Omental fat pad (tissue), 4 donors: Measurements from ENCODE around the gene TMEM252. TPM values are rescaled to one million over a fixed set of nuclear protein-coding genes. Genes with fewer than 3 reads are reported as not detected.

ENCODE experiments used
- ATAC-seq: fragments of 150-250 bp; one replicate; pipeline ENCODE4 v1.9.1; 2016; ENCODE audit warnings: mild to moderate bottlenecking, moderate library complexity; ENCODE audit not compliant: low FRiP score
- DNase-seq: peaks from one replicate; pipeline ENCODE4 v3.0.0-alpha.2; 2019; ENCODE audit warnings: low spot score
- total RNA-seq, 4 donors: library from RNA; depleted of rRNA; stranded (reverse); fragments of >200 nt; gene quantifications; one replicate each; pipeline ENCODE4 v1.1.0, GENCODE V29; 2016
- TF ChIP-seq, protein P1 (sequence below), 3 donors: fragments of 450-650 bp; IDR thresholded peaks; one replicate each; pipeline ENCODE4 v1.5.1; 2016 to 2017; ENCODE audit warnings: antibody characterized with exemption in 3 of 3, mild to moderate bottlenecking in 3 of 3, moderate library complexity in 2 of 3

TMEM252 gene
- total RNA-seq, 4 donors from 2014 or later, result not detected

- ATAC-seq (no peak), DNase-seq (no peak)
- TF ChIP-seq, protein P1, sequence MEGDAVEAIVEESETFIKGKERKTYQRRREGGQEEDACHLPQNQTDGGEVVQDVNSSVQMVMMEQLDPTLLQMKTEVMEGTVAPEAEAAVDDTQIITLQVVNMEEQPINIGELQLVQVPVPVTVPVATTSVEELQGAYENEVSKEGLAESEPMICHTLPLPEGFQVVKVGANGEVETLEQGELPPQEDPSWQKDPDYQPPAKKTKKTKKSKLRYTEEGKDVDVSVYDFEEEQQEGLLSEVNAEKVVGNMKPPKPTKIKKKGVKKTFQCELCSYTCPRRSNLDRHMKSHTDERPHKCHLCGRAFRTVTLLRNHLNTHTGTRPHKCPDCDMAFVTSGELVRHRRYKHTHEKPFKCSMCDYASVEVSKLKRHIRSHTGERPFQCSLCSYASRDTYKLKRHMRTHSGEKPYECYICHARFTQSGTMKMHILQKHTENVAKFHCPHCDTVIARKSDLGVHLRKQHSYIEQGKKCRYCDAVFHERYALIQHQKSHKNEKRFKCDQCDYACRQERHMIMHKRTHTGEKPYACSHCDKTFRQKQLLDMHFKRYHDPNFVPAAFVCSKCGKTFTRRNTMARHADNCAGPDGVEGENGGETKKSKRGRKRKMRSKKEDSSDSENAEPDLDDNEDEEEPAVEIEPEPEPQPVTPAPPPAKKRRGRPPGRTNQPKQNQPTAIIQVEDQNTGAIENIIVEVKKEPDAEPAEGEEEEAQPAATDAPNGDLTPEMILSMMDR (IDR thresholded peaks at IDR 0.05), result no peak
Observed at GRCh38 chr9:68552700-68553476, 12.2 kb upstream of the TMEM252 start.

GRCh38 chr9:68551191-68551590 lies 10.5 kb upstream of the TMEM252 start:
- TF ChIP-seq, protein P1 (IDR thresholded peaks at IDR 0.05), result no peak
- ATAC-seq, result peak; percentile 49
- no peak for DNase-seq

DNA sequence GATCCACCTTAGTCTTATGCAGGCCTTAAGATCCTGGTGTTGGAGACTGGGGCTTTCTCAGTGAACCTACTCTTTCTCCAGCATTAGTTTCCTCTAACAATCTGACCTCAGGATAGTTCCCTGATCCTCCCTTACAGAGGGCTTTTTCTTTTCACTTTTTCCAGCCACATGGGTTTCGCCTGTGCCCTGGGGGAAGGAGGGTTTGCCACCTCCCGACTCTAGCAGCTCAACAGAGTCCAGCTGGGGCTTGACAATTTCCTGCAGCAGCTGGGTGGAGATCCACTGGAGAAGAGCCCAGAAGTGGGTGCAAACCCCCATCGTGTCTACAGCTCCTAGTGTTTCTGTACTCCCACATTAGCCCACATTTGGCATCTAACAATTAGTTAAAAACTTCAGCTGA lies 7.6 kb upstream of the TMEM252 start:
- no peak for ATAC-seq
- no peak for DNase-seq
- TF ChIP-seq, protein P1 (IDR thresholded peaks at IDR 0.05), result no peak

GRCh38 chr9:68547417-68547816 lies 6.7 kb upstream of the TMEM252 start:
- DNase-seq (no peak), ATAC-seq (no peak)
- TF ChIP-seq, protein P1 (IDR thresholded peaks at IDR 0.05), result no peak

GRCh38 chr9:68546596-68547390 lies 6.1 kb upstream of the TMEM252 start:
- ATAC-seq (no peak), DNase-seq (no peak)
- TF ChIP-seq, protein P1 (IDR thresholded peaks at IDR 0.05), result no peak

- TF ChIP-seq, protein P1 (IDR thresholded peaks at IDR 0.05), result no peak
- ATAC-seq (no peak), DNase-seq (no peak)
Observed at GRCh38 chr9:68545033-68545705, 4.5 kb upstream of the TMEM252 start.
